IPS-15b (cell line): ENCODE measurements around the gene MEAK7.

Experiments used
- H3K27me3 ChIP-seq: one replicate; pipeline ENCODE4 v1.6.1; 2013; ENCODE audit warnings: low read length; ENCODE audit not compliant: control insufficient read depth, insufficient read depth
- H3K36me3 ChIP-seq: one replicate; pipeline ENCODE4 v1.6.1; 2013; ENCODE audit warnings: low read length; ENCODE audit not compliant: control insufficient read depth, insufficient read depth
- H3K4me1 ChIP-seq: one replicate; pipeline ENCODE4 v1.6.1; 2013; ENCODE audit warnings: mild to moderate bottlenecking, low read length; ENCODE audit not compliant: control insufficient read depth, insufficient read depth
- H3K4me3 ChIP-seq: one replicate; pipeline ENCODE4 v1.5.1; 2013; ENCODE audit warnings: low read depth, low read length
- H3K9ac ChIP-seq: one replicate; pipeline ENCODE4 v1.6.1; 2013; ENCODE audit warnings: low read depth, mild to moderate bottlenecking, low read length
- H3K9me3 ChIP-seq: one replicate; pipeline ENCODE4 v1.6.1; 2013; ENCODE audit warnings: mild to moderate bottlenecking, low read length; ENCODE audit not compliant: control insufficient read depth, insufficient read depth

The MEAK7 gene

GRCh38 chr16:84467709-84468108 lies 36.8 kb downstream of the MEAK7 start:
- Histone ChIP-seq H3K4me1 (no peaks in the 10 kb centered on the region), H3K27me3 (no peaks in the 10 kb centered on the region), H3K4me3 (no peak overlapping the region), H3K9ac (no peak overlapping the region), H3K36me3 (peaks cover 3% of the 10 kb centered on the region), H3K9me3 (no peaks in the 10 kb centered on the region)

- Histone ChIP-seq H3K9ac (no peak overlapping the region), H3K27me3 (no peaks in the 10 kb centered on the region), H3K4me1 (no peaks in the 10 kb centered on the region), H3K4me3 (no peak overlapping the region), H3K36me3 (peaks cover 3% of the 10 kb centered on the region), H3K9me3 (no peaks in the 10 kb centered on the region)
These were observed 37.2 kb downstream of the MEAK7 start for GRCh38 chr16:84467256-84467655.

GRCh38 chr16:84466692-84467091 lies 37.8 kb downstream of the MEAK7 start:
- Histone ChIP-seq H3K27me3 (no peaks in the 10 kb centered on the region), H3K4me1 (no peaks in the 10 kb centered on the region), H3K4me3 (no peak overlapping the region), H3K9me3 (no peaks in the 10 kb centered on the region), H3K36me3 (peaks cover 3% of the 10 kb centered on the region), H3K9ac (no peak overlapping the region)

GRCh38 chr16:84465154-84465553 lies 39.3 kb downstream of the MEAK7 start:
- H3K9ac ChIP-seq, result no peak overlapping the region
- no peak overlapping the region for H3K4me3 ChIP-seq
- peaks cover 6% of the 10 kb centered on the region for H3K36me3 ChIP-seq

GRCh38 chr16:84464116-84464515 lies 40.3 kb downstream of the MEAK7 start:
- Histone ChIP-seq H3K9me3 (no peaks in the 10 kb centered on the region), H3K9ac (no peak overlapping the region), H3K27me3 (no peaks in the 10 kb centered on the region), H3K36me3 (peaks cover 5% of the 10 kb centered on the region), H3K4me3 (no peak overlapping the region), H3K4me1 (no peaks in the 10 kb centered on the region)

More at GRCh38 chr16:84465154-84465553, 39.3 kb downstream of the MEAK7 start:
- Histone ChIP-seq H3K27me3 (no peaks in the 10 kb centered on the region), H3K4me1 (no peaks in the 10 kb centered on the region), H3K9me3 (no peaks in the 10 kb centered on the region)

- Histone ChIP-seq H3K9me3 (no peaks in the 10 kb centered on the region), H3K9ac (no peak overlapping the region), H3K36me3 (peaks cover 3% of the 10 kb centered on the region), H3K4me3 (no peak overlapping the region), H3K4me1 (no peaks in the 10 kb centered on the region), H3K27me3 (no peaks in the 10 kb centered on the region)
These were observed 41.2 kb downstream of the MEAK7 start for GRCh38 chr16:84463221-84463620.

GRCh38 chr16:84462296-84463210 lies 41.9 kb downstream of the MEAK7 start:
- H3K9ac ChIP-seq, result no peak overlapping the region

GRCh38 chr16:84461413-84462295 lies 42.8 kb downstream of the MEAK7 start:
- H3K27me3 ChIP-seq, result no peaks in the 10 kb centered on the region
- H3K9ac ChIP-seq, result no peak overlapping the region
- peaks cover 3% of the 10 kb centered on the region for H3K36me3 ChIP-seq
- no peaks in the 10 kb centered on the region for H3K4me1 ChIP-seq
- H3K4me3 ChIP-seq, result no peak overlapping the region
- no peaks in the 10 kb centered on the region for H3K9me3 ChIP-seq

More at GRCh38 chr16:84462296-84463210, 41.9 kb downstream of the MEAK7 start:
- H3K4me3 ChIP-seq, result no peak overlapping the region
- no peaks in the 10 kb centered on the region for H3K27me3 ChIP-seq
- H3K36me3 ChIP-seq, result peaks cover 3% of the 10 kb centered on the region
- no peaks in the 10 kb centered on the region for H3K9me3 ChIP-seq
- no peaks in the 10 kb centered on the region for H3K4me1 ChIP-seq

GRCh38 chr16:84461029-84461412 lies 43.4 kb downstream of the MEAK7 start:
- H3K27me3 ChIP-seq, result no peaks in the 10 kb centered on the region
- no peaks in the 10 kb centered on the region for H3K9me3 ChIP-seq
- H3K4me1 ChIP-seq, result no peaks in the 10 kb centered on the region
- H3K36me3 ChIP-seq, result peaks cover 3% of the 10 kb centered on the region
- no peak overlapping the region for H3K9ac ChIP-seq
- no peak overlapping the region for H3K4me3 ChIP-seq

- H3K36me3 ChIP-seq, result peaks cover 3% of the 10 kb centered on the region
- H3K27me3 ChIP-seq, result no peaks in the 10 kb centered on the region
- no peaks in the 10 kb centered on the region for H3K4me1 ChIP-seq
- H3K9me3 ChIP-seq, result no peaks in the 10 kb centered on the region
- H3K9ac ChIP-seq, result no peak overlapping the region
- H3K4me3 ChIP-seq, result no peak overlapping the region
These were observed 43.9 kb downstream of the MEAK7 start for GRCh38 chr16:84460406-84461028.

- Histone ChIP-seq H3K9me3 (no peaks in the 10 kb centered on the region), H3K36me3 (peaks cover 3% of the 10 kb centered on the region), H3K9ac (no peak overlapping the region), H3K27me3 (no peaks in the 10 kb centered on the region), H3K4me1 (no peaks in the 10 kb centered on the region), H3K4me3 (no peak overlapping the region)
These were observed 44.5 kb downstream of the MEAK7 start for GRCh38 chr16:84459941-84460405.
